Measurements from ENCODE around the gene IRF9.
"Not testable (repeated sequence)": the region's sequence is repeated elsewhere in the genome, so short reads cannot be mapped to it uniquely, and the experiment has no call there.

DNA sequence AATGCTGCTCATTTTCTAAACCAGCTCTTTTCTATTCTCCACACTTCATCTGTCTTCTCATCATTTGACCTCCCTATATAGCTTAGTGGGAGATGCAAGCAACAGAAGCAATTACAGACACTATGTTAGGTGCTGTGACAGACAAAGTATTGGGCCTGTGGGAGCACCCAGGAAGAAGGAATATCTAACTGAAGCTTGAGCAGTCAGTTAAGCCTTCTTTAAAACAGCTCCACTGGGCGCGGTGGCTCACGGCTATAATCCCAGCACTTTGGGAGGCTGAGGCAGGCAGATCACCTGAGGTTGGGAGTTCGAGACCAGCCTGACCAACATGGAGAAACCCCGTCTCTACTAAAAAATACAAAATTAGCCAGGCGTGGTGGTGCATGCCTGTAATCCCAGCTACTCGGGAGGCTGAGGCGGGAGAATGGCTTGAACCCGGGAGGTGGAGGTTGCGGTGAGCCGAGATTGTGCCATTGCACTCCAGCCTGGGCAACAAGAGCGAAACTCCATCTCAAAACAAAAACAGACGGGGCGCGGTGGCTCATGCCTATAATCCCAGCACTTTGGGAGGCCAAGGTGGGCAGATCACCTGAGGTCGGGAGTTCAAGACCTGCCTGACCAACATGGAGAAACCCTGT, 42.3 kb downstream of the IRF9 start:
- TF ChIP-seq CTCF (IDR thresholded peaks at IDR 0.05); ZFX (IDR thresholded peaks at IDR 0.05; ENCODE audit: borderline replicate concordance): not testable (repeated sequence)
